Astrocyte (in vitro differentiated cells and primary cell): Measurements from ENCODE around the gene ACBD3. TPM values are rescaled to one million over a fixed set of nuclear protein-coding genes. Genes with fewer than 3 reads are reported as not detected.

ENCODE experiments used
- DNase-seq: peaks from one replicate; pipeline ENCODE4 v3.0.0-alpha.2; 2010; ENCODE audit warnings: low read depth
- FAIRE-seq: peaks from 2 replicates; lab custom pipeline; 2011; peaks lifted over from hg19 to GRCh38; lab: Jason Lieb, UNC
- H2AFZ ChIP-seq: 2 replicates; pipeline ENCODE4 v1.6.0; 2012; ENCODE audit warnings: low read depth, low read length, inconsistent platforms
- H3K27ac ChIP-seq: 2 replicates; pipeline ENCODE4 v1.5.1; 2011; ENCODE audit warnings: low read depth, low read length, inconsistent platforms
- H3K27me3 ChIP-seq: 2 replicates; pipeline ENCODE4 v1.6.0; 2011; ENCODE audit warnings: low read length, inconsistent platforms; ENCODE audit not compliant: insufficient read depth
- H3K36me3 ChIP-seq: 2 replicates; pipeline ENCODE4 v1.5.1; 2011; ENCODE audit warnings: low read length, inconsistent platforms; ENCODE audit not compliant: insufficient read depth
- H3K4me1 ChIP-seq: 2 replicates; pipeline ENCODE4 v1.5.1; 2011; ENCODE audit warnings: low read length, inconsistent platforms; ENCODE audit not compliant: insufficient read depth
- H3K4me2 ChIP-seq: 2 replicates; pipeline ENCODE4 v1.6.0; 2012; ENCODE audit warnings: low read length, inconsistent platforms
- H3K4me3 ChIP-seq: 2 replicates; pipeline ENCODE4 v1.5.1; 2011; ENCODE audit warnings: low read depth, mild to moderate bottlenecking, low read length, inconsistent platforms; ENCODE audit not compliant: insufficient read depth
- H3K79me2 ChIP-seq: 2 replicates; pipeline ENCODE4 v1.6.0; 2012; ENCODE audit warnings: mild to moderate bottlenecking, low read length, inconsistent platforms; ENCODE audit not compliant: insufficient read depth
- H3K9ac ChIP-seq: 2 replicates; pipeline ENCODE4 v1.6.0; 2012; ENCODE audit warnings: mild to moderate bottlenecking, low read length, inconsistent platforms
- H3K9me3 ChIP-seq: 2 replicates; pipeline ENCODE4 v1.5.1; 2012; ENCODE audit warnings: low read depth, mild to moderate bottlenecking, low read length, inconsistent platforms; ENCODE audit not compliant: insufficient read depth
- H4K20me1 ChIP-seq: 2 replicates; pipeline ENCODE4 v1.6.0; 2012; ENCODE audit warnings: low read length, inconsistent platforms; ENCODE audit not compliant: insufficient read depth
- H3K27ac Mint-ChIP-seq: one replicate; pipeline ENCODE4 v1.8.0; 2021; ENCODE audit warnings: mild to moderate bottlenecking, mixed read lengths; ENCODE audit not compliant: unreplicated experiment
- H3K27me3 Mint-ChIP-seq: one replicate; pipeline ENCODE4 v1.8.0; 2021; ENCODE audit warnings: low read depth, mixed read lengths; ENCODE audit not compliant: unreplicated experiment
- H3K36me3 Mint-ChIP-seq: one replicate; pipeline ENCODE4 v1.8.0; 2021; ENCODE audit warnings: low read depth, mixed read lengths; ENCODE audit not compliant: unreplicated experiment
- H3K4me1 Mint-ChIP-seq: one replicate; pipeline ENCODE4 v1.8.0; 2021; ENCODE audit warnings: low read depth, mixed read lengths; ENCODE audit not compliant: unreplicated experiment
- H3K4me3 Mint-ChIP-seq: one replicate; pipeline ENCODE4 v1.8.0; 2021; ENCODE audit warnings: mild to moderate bottlenecking, moderate library complexity, mixed read lengths; ENCODE audit not compliant: unreplicated experiment
- H3K9me3 Mint-ChIP-seq: one replicate; pipeline ENCODE4 v1.8.0; 2021; ENCODE audit warnings: mild to moderate bottlenecking, mixed read lengths; ENCODE audit not compliant: unreplicated experiment
- CTCF ChIP-seq: IDR thresholded peaks from 2 replicates; pipeline ENCODE4 v1.5.1; 2011; ENCODE audit warnings: low read depth, mild to moderate bottlenecking, inconsistent platforms, low read length, moderate library complexity; ENCODE audit not compliant: insufficient read depth
- EZH2 ChIP-seq: IDR thresholded peaks from 2 replicates; pipeline ENCODE4 v1.6.1; 2012; ENCODE audit warnings: mild to moderate bottlenecking, low read length, inconsistent platforms; ENCODE audit not compliant: insufficient read depth
- total RNA-seq: library from RNA; stranded (reverse); gene quantifications from 2 replicates; pipeline ENCODE4 v1.2.1, GENCODE V29; 2021

ACBD3 gene
- total RNA-seq, 1 donor from 2014 or later = 66.7 TPM

GRCh38 chr1:226207048-226207447 lies 20.5 kb upstream of the ACBD3 start:
- Mint-ChIP-seq H3K9me3 (peaks cover 3% of the 10 kb centered on the region), H3K27ac (no peak overlapping the region)
- H3K4me3 ChIP-seq = no peak overlapping the region

GRCh38 chr1:226204198-226204597 lies 17.7 kb upstream of the ACBD3 start:
- H3K79me2 ChIP-seq = no peaks in the 10 kb centered on the region
- H3K27ac Mint-ChIP-seq = no peak overlapping the region
- H3K9ac ChIP-seq = no peak overlapping the region
- DNase-seq = no peak
- H3K4me2 ChIP-seq = no peak overlapping the region
- no peak overlapping the region for H3K4me3 ChIP-seq
- no peaks in the 10 kb centered on the region for H4K20me1 ChIP-seq
- H3K27ac ChIP-seq = no peak overlapping the region
- H3K4me3 Mint-ChIP-seq = no peak overlapping the region
- TF ChIP-seq CTCF = no peak
- TF ChIP-seq EZH2 = no peak
- no peaks in the 10 kb centered on the region for H3K27me3 ChIP-seq
- H2AFZ ChIP-seq = no peak overlapping the region
- no peaks in the 10 kb centered on the region for H3K36me3 Mint-ChIP-seq
- no peaks in the 10 kb centered on the region for H3K4me1 ChIP-seq
- peaks cover 3% of the 10 kb centered on the region for H3K9me3 Mint-ChIP-seq
- no peak for FAIRE-seq
- peaks cover 18% of the 10 kb centered on the region for H3K27me3 Mint-ChIP-seq
- H3K4me1 Mint-ChIP-seq = no peaks in the 10 kb centered on the region
- H3K9me3 ChIP-seq = no peaks in the 10 kb centered on the region
- no peaks in the 10 kb centered on the region for H3K36me3 ChIP-seq

More at GRCh38 chr1:226207048-226207447, 20.5 kb upstream of the ACBD3 start:
- Histone ChIP-seq H2AFZ (no peak overlapping the region), H3K27me3 (no peaks in the 10 kb centered on the region), H3K79me2 (no peaks in the 10 kb centered on the region), H3K9ac (no peak overlapping the region), H3K4me1 (no peaks in the 10 kb centered on the region), H4K20me1 (no peaks in the 10 kb centered on the region), H3K9me3 (no peaks in the 10 kb centered on the region), H3K4me2 (no peak overlapping the region), H3K27ac (no peak overlapping the region), H3K36me3 (no peaks in the 10 kb centered on the region)
- FAIRE-seq (no peak), DNase-seq (no peak)
- no peak overlapping the region for H3K4me3 Mint-ChIP-seq
- no peaks in the 10 kb centered on the region for H3K36me3 Mint-ChIP-seq
- TF ChIP-seq EZH2 = no peak
- TF ChIP-seq CTCF = no peak
- H3K4me1 Mint-ChIP-seq = no peaks in the 10 kb centered on the region
- peaks cover 11% of the 10 kb centered on the region for H3K27me3 Mint-ChIP-seq

- H3K27ac ChIP-seq = no peak overlapping the region
- no peaks in the 10 kb centered on the region for H3K4me1 Mint-ChIP-seq
- DNase-seq (no peak), FAIRE-seq (no peak)
- H3K9ac ChIP-seq = no peak overlapping the region
- H3K4me3 ChIP-seq = no peak overlapping the region
- no peaks in the 10 kb centered on the region for H3K79me2 ChIP-seq
- no peaks in the 10 kb centered on the region for H4K20me1 ChIP-seq
- no peak overlapping the region for H3K4me3 Mint-ChIP-seq
- H2AFZ ChIP-seq = no peak overlapping the region
- TF ChIP-seq EZH2 = no peak
- no peak for TF ChIP-seq CTCF
- no peak overlapping the region for H3K27ac Mint-ChIP-seq
- no peaks in the 10 kb centered on the region for H3K9me3 ChIP-seq
- H3K27me3 Mint-ChIP-seq = peaks cover 17% of the 10 kb centered on the region
- no peaks in the 10 kb centered on the region for H3K27me3 ChIP-seq
- peaks cover 3% of the 10 kb centered on the region for H3K9me3 Mint-ChIP-seq
- no peaks in the 10 kb centered on the region for H3K4me1 ChIP-seq
- no peaks in the 10 kb centered on the region for H3K36me3 ChIP-seq
- no peak overlapping the region for H3K4me2 ChIP-seq
- H3K36me3 Mint-ChIP-seq = no peaks in the 10 kb centered on the region
Measured at GRCh38 chr1:226203655-226204054, 17.1 kb upstream of the ACBD3 start.
